ENCODE results near the gene UROD. TPM values are rescaled to one million over a fixed set of nuclear protein-coding genes. Genes with fewer than 3 reads are reported as not detected.

The UROD gene
- total RNA-seq: 119 TPM in 2 replicates

GRCh38 chr1:45011837-45012638 is at the start of gene UROD:
Gene UROD, plus strand, starts transcription at chr1:45012254. Its CDS starts 12 bp downstream, at chr1:45012266.

GRCh38 chr1:45010855-45011811 is 921 bp upstream of the UROD start, which contains the start of gene HECTD3:
Gene HECTD3, minus strand, starts transcription at chr1:45011324. Its CDS starts 67 bp downstream, at chr1:45011257.

Other genes with a start within 250 kb of the UROD start
- gene RPS8, start 236.7 kb upstream of the UROD start, total RNA-seq: 2,598 and 3,490 TPM in 2 replicates
- gene BEST4, start 224.1 kb upstream of the UROD start, total RNA-seq: not detected in 2 replicates
- 17.9 and 18.1 TPM in 2 replicates for gene PLK3, start 211.9 kb upstream of the UROD start, total RNA-seq
- 0.16 TPM in 1 of 2 replicates, not detected in the other for gene DYNLT4, start 204.9 kb upstream of the UROD start, total RNA-seq
- 2.7 and 6.2 TPM in 2 replicates for gene BTBD19, start 203.7 kb upstream of the UROD start, total RNA-seq
- 0.18 TPM in 1 of 2 replicates, not detected in the other for gene PTCH2, start 169.0 kb upstream of the UROD start, total RNA-seq
- gene EIF2B3, start 25.7 kb upstream of the UROD start, total RNA-seq: 20.9 and 32.4 TPM in 2 replicates
- gene HECTD3, start 930 bp upstream of the UROD start, total RNA-seq: 23.0 and 26.5 TPM in 2 replicates
- gene ZSWIM5, start 194.4 kb downstream of the UROD start, total RNA-seq: under 0.01 and 0.16 TPM in 2 replicates